HEK293 (cell line): ENCODE results near the gene GNG7.

Experiments
- CTCF ChIA-PET: fragments of 350-600 bp; formaldehyde crosslinking; extraction: SDS; loops from one replicate; lab custom pipeline; 2021; ENCODE audit warnings: antibody characterized with exemption; lab: Yijun Ruan, JAX
- POLR2A ChIA-PET: fragments of 300-600 bp; formaldehyde crosslinking; extraction: SDS; loops from one replicate; lab custom pipeline; 2020; ENCODE audit warnings: antibody characterized with exemption, inconsistent platforms; lab: Yijun Ruan, JAX
- H3K27ac ChIP-seq: fragments of 200-500 bp; sonication (Bioruptor generic); 2 replicates; pipeline ENCODE4 v1.5.1; 2014; ENCODE audit warnings: low read depth, low read length, control low read depth, inconsistent platforms; ENCODE audit errors: extremely low read depth
- H3K36me3 ChIP-seq, 2 experiments: fragments of 200-500 bp in 1 of 2; sonication (Bioruptor generic) in 1 of 2; 1 replicate in 1 of 2; 2 replicates in 1 of 2; pipeline ENCODE4 v1.5.1; 2014 to 2017; ENCODE audit warnings: inconsistent platforms in 2 of 2, low read length in 2 of 2; ENCODE audit not compliant: control insufficient read depth in 2 of 2, insufficient read depth in 1 of 2
- H3K4me1 ChIP-seq: fragments of 200-500 bp; sonication (Bioruptor generic); 2 replicates; pipeline ENCODE4 v1.5.1; 2014; ENCODE audit warnings: mild to moderate bottlenecking, low read length, inconsistent platforms; ENCODE audit not compliant: control insufficient read depth, insufficient read depth
- H3K4me3 ChIP-seq: 2 replicates; pipeline ENCODE4 v1.5.1; 2011; ENCODE audit warnings: low read depth, mild to moderate bottlenecking, control low read depth, low read length, moderate library complexity
- H3K9me3 ChIP-seq: fragments of 200-500 bp; sonication (Bioruptor generic); 2 replicates; pipeline ENCODE4 v1.5.1; 2014; ENCODE audit warnings: low read depth, low read length, inconsistent platforms; ENCODE audit not compliant: control insufficient read depth, insufficient read depth
- HOXD13 ChIP-seq: sonication (generic); formaldehyde crosslinking; IDR thresholded peaks from 2 replicates; pipeline ENCODE4 v1.8.0; 2022; ENCODE audit warnings: missing genetic modification reagents, borderline replicate concordance
- KLF9 ChIP-seq: fragments of 450-650 bp; formaldehyde crosslinking; IDR thresholded peaks from 2 replicates; pipeline ENCODE4 v1.5.1; 2016; ENCODE audit warnings: missing biosample characterization, missing genetic modification characterization, low read depth
- OVOL3 ChIP-seq: fragments of 450-650 bp; formaldehyde crosslinking; IDR thresholded peaks from 2 replicates; pipeline ENCODE4 v1.5.1; 2016; ENCODE audit warnings: missing biosample characterization, missing genetic modification characterization
- RBAK ChIP-seq: fragments of 450-650 bp; formaldehyde crosslinking; IDR thresholded peaks from 2 replicates; pipeline ENCODE4 v1.5.1; 2016; ENCODE audit warnings: missing biosample characterization, missing genetic modification characterization
- SETDB1 ChIP-seq: IDR thresholded peaks from one replicate; pipeline ENCODE4 v1.6.1; 2017; ENCODE audit warnings: mild to moderate bottlenecking, low read length, moderate library complexity, mixed read lengths; ENCODE audit not compliant: insufficient read length
- SP3 ChIP-seq: fragments of 450-650 bp; formaldehyde crosslinking; IDR thresholded peaks from 2 replicates; pipeline ENCODE4 v1.5.1; 2016; ENCODE audit warnings: missing biosample characterization, missing genetic modification characterization
- TCF7L2 ChIP-seq: IDR thresholded peaks from 2 replicates; pipeline ENCODE4 v1.6.1; 2011; ENCODE audit warnings: low read depth, mild to moderate bottlenecking, inconsistent platforms, low read length, moderate library complexity, borderline replicate concordance
- TRIM28 ChIP-seq: IDR thresholded peaks from 2 replicates; pipeline ENCODE4 v1.6.1; 2011; ENCODE audit warnings: low read length, control low read depth, borderline replicate concordance
- ZBTB17 ChIP-seq: fragments of 450-650 bp; formaldehyde crosslinking; IDR thresholded peaks from 2 replicates; pipeline ENCODE4 v1.5.1; 2016; ENCODE audit warnings: missing biosample characterization, missing genetic modification characterization
- ZFP69B ChIP-seq: fragments of 450-650 bp; formaldehyde crosslinking; IDR thresholded peaks from 2 replicates; pipeline ENCODE4 v1.5.1; 2016; ENCODE audit warnings: missing biosample characterization, missing genetic modification characterization
- ZIC2 ChIP-seq: fragments of 450-650 bp; formaldehyde crosslinking; IDR thresholded peaks from 2 replicates; pipeline ENCODE4 v1.5.1; 2016; ENCODE audit warnings: missing biosample characterization, missing genetic modification characterization
- ZNF184 ChIP-seq: fragments of 450-650 bp; IDR thresholded peaks from 2 replicates; pipeline ENCODE4 v1.5.1; 2018; ENCODE audit warnings: missing biosample characterization, mild to moderate bottlenecking, missing genetic modification characterization
- ZNF211 ChIP-seq: fragments of 450-650 bp; formaldehyde crosslinking; IDR thresholded peaks from 2 replicates; pipeline ENCODE4 v1.5.1; 2016; ENCODE audit warnings: low read depth, missing biosample characterization, missing genetic modification characterization
- ZNF335 ChIP-seq: fragments of 450-650 bp; formaldehyde crosslinking; conservative IDR thresholded peaks from 2 replicates; pipeline ENCODE4 v1.5.1; 2016; ENCODE audit warnings: missing biosample characterization, missing genetic modification characterization
- ZNF366 ChIP-seq: fragments of 450-650 bp; formaldehyde crosslinking; conservative IDR thresholded peaks from 2 replicates; pipeline ENCODE4 v1.5.1; 2016; ENCODE audit warnings: missing biosample characterization, missing genetic modification characterization
- ZNF426 ChIP-seq: fragments of 450-650 bp; formaldehyde crosslinking; IDR thresholded peaks from 2 replicates; pipeline ENCODE4 v1.5.1; 2017; ENCODE audit warnings: missing biosample characterization, missing genetic modification characterization, mild to moderate bottlenecking, inconsistent platforms, moderate library complexity
- ZNF544 ChIP-seq: fragments of 450-650 bp; formaldehyde crosslinking; IDR thresholded peaks from 2 replicates; pipeline ENCODE4 v1.5.0; 2017; ENCODE audit warnings: missing biosample characterization, missing genetic modification characterization
- ZNF600 ChIP-seq: fragments of 450-650 bp; formaldehyde crosslinking; IDR thresholded peaks from 2 replicates; pipeline ENCODE4 v1.5.1; 2016; ENCODE audit warnings: missing biosample characterization, missing genetic modification characterization
- ZNF623 ChIP-seq: fragments of 450-650 bp; formaldehyde crosslinking; IDR thresholded peaks from 2 replicates; pipeline ENCODE4 v1.5.1; 2016; ENCODE audit warnings: missing biosample characterization, missing genetic modification characterization
- ZNF660 ChIP-seq: fragments of 450-650 bp; IDR thresholded peaks from 2 replicates; pipeline ENCODE4 v1.5.1; 2018; ENCODE audit warnings: missing biosample characterization, mild to moderate bottlenecking, missing genetic modification characterization
- ZNF701 ChIP-seq: fragments of 450-650 bp; formaldehyde crosslinking; IDR thresholded peaks from 2 replicates; pipeline ENCODE4 v1.5.1; 2016; ENCODE audit warnings: missing biosample characterization, missing genetic modification characterization
- ZNF768 ChIP-seq: fragments of 450-650 bp; formaldehyde crosslinking; IDR thresholded peaks from 2 replicates; pipeline ENCODE4 v1.5.1; 2018; ENCODE audit warnings: missing biosample characterization, mild to moderate bottlenecking, missing genetic modification characterization
- TF ChIP-seq, protein P1 (sequence below): fragments of 450-650 bp; formaldehyde crosslinking; IDR thresholded peaks from 2 replicates; pipeline ENCODE4 v1.5.1; 2016; ENCODE audit warnings: missing biosample characterization, missing genetic modification characterization
- TF ChIP-seq, protein P2 (sequence below): fragments of 450-650 bp; formaldehyde crosslinking; IDR thresholded peaks from 2 replicates; pipeline ENCODE4 v1.5.1; 2016; ENCODE audit warnings: missing biosample characterization, missing genetic modification characterization
- TF ChIP-seq, protein P3 (sequence below): fragments of 450-650 bp; formaldehyde crosslinking; optimal IDR thresholded peaks from 2 replicates; pipeline ENCODE3; 2016; ENCODE audit warnings: missing biosample characterization, mild to moderate bottlenecking, missing genetic modification characterization
- TF ChIP-seq, protein P4 (sequence below): fragments of 450-650 bp; formaldehyde crosslinking; IDR thresholded peaks from 2 replicates; pipeline ENCODE4 v1.5.1; 2016; ENCODE audit warnings: missing biosample characterization, missing genetic modification characterization
- TF ChIP-seq, protein P5 (sequence below): fragments of 450-650 bp; formaldehyde crosslinking; IDR thresholded peaks from 2 replicates; pipeline ENCODE4; 2016; ENCODE audit warnings: missing biosample characterization, missing genetic modification characterization
- TF ChIP-seq, protein P6 (sequence below): fragments of 450-650 bp; formaldehyde crosslinking; IDR thresholded peaks from 2 replicates; pipeline ENCODE4 v1.5.1; 2016; ENCODE audit warnings: missing biosample characterization, missing genetic modification characterization

The GNG7 gene

DNA sequence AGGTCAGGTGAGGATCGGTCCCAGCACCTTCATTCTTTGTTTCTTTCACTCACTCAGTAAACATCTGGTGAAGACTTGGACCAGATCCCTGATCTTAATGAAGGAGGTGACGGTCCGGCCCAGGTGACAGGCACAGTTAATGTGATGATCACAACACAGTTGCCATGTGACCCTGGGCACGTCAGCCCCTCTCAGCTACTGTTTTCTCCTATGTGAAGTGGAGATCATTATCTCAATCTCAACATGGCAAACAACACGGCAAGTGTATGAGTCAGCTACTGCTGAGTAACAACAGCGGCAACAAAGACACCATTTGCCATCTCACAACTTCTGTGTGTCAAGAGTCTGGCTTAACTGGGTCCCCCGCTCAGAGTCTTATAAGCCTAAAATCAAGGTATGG is 74.6 kb downstream of the GNG7 start (continued):
- TF ChIP-seq, protein P1, sequence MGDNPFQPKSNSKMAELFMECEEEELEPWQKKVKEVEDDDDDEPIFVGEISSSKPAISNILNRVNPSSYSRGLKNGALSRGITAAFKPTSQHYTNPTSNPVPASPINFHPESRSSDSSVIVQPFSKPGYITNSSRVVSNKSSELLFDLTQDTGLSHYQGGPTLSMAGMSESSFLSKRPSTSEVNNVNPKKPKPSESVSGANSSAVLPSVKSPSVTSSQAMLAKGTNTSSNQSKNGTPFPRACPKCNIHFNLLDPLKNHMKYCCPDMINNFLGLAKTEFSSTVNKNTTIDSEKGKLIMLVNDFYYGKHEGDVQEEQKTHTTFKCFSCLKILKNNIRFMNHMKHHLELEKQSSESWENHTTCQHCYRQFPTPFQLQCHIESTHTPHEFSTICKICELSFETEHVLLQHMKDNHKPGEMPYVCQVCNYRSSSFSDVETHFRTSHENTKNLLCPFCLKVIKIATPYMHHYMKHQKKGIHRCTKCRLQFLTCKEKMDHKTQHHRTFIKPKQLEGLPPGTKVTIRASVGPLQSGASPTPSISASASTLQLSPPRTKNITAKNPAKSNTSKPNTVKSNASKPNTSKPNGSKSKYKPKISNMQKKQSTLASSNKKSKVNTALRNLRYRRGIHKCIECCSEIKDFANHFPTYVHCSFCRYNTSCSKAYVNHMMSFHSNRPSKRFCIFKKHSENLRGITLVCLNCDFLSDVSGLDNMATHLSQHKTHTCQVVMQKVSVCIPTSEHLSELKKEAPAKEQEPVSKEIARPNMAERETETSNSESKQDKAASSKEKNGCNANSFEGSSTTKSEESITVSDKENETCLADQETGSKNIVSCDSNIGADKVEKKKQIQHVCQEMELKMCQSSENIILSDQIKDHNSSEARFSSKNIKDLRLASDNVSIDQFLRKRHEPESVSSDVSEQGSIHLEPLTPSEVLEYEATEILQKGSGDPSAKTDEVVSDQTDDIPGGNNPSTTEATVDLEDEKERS (tag by site-specific recombination) = peak; percentile 84
- TF ChIP-seq, protein P2, sequence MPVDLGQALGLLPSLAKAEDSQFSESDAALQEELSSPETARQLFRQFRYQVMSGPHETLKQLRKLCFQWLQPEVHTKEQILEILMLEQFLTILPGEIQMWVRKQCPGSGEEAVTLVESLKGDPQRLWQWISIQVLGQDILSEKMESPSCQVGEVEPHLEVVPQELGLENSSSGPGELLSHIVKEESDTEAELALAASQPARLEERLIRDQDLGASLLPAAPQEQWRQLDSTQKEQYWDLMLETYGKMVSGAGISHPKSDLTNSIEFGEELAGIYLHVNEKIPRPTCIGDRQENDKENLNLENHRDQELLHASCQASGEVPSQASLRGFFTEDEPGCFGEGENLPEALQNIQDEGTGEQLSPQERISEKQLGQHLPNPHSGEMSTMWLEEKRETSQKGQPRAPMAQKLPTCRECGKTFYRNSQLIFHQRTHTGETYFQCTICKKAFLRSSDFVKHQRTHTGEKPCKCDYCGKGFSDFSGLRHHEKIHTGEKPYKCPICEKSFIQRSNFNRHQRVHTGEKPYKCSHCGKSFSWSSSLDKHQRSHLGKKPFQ (tag by site-specific recombination) = no peak
- TF ChIP-seq TRIM28 (peak; percentile 70; the same call in 1 of the 2 replicates), ZNF600 (no peak), ZNF335 (tag by site-specific recombination) (no peak), RBAK (tag by site-specific recombination) (peak; percentile 100), ZNF426 (tag by site-specific recombination) (no peak), ZFP69B (tag by site-specific recombination) (no peak), KLF9 (no peak), ZNF623 (tag by site-specific recombination) (no peak), ZNF366 (tag by site-specific recombination) (0 out of 2 replicates have a peak, but pooled peaks have one; percentile 25)
- TF ChIP-seq, protein P3, sequence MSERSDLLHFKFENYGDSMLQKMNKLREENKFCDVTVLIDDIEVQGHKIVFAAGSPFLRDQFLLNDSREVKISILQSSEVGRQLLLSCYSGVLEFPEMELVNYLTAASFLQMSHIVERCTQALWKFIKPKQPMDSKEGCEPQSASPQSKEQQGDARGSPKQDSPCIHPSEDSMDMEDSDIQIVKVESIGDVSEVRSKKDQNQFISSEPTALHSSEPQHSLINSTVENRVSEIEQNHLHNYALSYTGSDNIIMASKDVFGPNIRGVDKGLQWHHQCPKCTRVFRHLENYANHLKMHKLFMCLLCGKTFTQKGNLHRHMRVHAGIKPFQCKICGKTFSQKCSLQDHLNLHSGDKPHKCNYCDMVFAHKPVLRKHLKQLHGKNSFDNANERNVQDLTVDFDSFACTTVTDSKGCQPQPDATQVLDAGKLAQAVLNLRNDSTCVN (tag by site-specific recombination) = no peak

DNA sequence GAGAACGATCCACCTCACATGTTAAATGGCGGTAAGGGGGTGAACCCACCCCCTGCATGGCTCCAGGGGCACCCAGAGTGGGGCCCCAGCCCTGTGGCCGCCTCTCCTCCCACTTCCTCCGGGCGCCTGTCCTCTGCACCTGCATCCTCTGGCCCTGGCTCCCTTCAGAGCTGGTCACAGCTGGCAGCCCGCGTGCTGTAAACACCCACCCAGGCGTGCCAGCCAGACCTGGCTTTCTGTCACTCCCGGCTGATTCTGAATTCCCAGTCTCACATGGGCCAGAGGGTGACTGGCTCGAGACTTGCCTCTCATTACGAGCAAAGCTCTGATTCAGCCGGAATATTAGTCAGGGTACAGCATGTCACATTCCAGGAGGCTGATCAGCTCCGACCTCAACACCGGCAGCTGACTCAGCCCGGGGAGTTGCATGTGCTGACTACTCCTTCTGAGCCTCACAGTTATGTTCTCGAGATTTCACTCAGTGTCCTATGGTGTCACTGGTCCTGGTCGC is 75.1 kb downstream of the GNG7 start:
- CTCF ChIA-PET = interaction anchor here (0.7 to 2.5 kb wide), 4 partner anchors 9 to 21 kb away, joined by 4 to 15 read pairs (median 7); no protein-coding TSS in a partner anchor
- Histone ChIP-seq H3K9me3 (no peaks in the 10 kb centered on the region), H3K4me1 (no peaks in the 10 kb centered on the region), H3K4me3 (no peak overlapping the region), H3K27ac (no peak overlapping the region), H3K36me3 (no peaks in the 10 kb centered on the region)
- POLR2A ChIA-PET = interaction anchor here (1.9 kb wide), 1 partner anchor 151 kb away, joined by 23 read pairs; the partner anchor contains the start of gene GADD45B
- TF ChIP-seq ZNF544 (tag by site-specific recombination) = no peak
- TF ChIP-seq ZNF768 (tag by site-specific recombination) = no peak
- TF ChIP-seq ZNF335 (tag by site-specific recombination) = no peak
- TF ChIP-seq, protein P4, sequence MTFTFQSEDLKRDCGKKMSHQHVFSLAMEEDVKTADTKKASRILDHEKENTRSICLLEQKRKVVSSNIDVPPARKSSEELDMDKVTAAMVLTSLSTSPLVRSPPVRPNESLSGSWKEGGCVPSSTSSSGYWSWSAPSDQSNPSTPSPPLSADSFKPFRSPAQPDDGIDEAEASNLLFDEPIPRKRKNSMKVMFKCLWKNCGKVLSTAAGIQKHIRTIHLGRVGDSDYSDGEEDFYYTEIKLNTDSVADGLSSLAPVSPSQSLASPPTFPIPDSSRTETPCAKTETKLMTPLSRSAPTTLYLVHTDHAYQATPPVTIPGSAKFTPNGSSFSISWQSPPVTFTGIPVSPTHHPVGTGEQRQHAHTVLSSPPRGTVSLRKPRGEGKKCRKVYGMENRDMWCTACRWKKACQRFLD = no peak
- 0 out of 2 replicates have a peak, but pooled peaks have one; percentile 20 for TF ChIP-seq ZBTB17 (tag by site-specific recombination)
- TF ChIP-seq SETDB1 = no peak
- no peak for TF ChIP-seq OVOL3 (tag by site-specific recombination)
- TF ChIP-seq ZNF600 = 0 out of 2 replicates have a peak, but pooled peaks have one; percentile 45
- no peak for TF ChIP-seq ZNF701 (tag by site-specific recombination)
- TF ChIP-seq, protein P5, sequence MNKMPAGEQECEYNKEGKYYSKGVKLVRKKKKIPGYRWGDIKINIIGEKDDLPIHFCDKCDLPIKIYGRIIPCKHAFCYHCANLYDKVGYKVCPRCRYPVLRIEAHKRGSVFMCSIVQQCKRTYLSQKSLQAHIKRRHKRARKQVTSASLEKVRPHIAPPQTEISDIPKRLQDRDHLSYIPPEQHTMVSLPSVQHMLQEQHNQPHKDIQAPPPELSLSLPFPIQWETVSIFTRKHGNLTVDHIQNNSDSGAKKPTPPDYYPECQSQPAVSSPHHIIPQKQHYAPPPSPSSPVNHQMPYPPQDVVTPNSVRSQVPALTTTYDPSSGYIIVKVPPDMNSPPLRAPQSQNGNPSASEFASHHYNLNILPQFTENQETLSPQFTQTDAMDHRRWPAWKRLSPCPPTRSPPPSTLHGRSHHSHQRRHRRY (tag by site-specific recombination) = no peak
- TF ChIP-seq SP3 (tag by site-specific recombination) = no peak
- peak; percentile 40; the same call in 1 of the 2 replicates for TF ChIP-seq ZNF660 (tag by site-specific recombination)
- TF ChIP-seq, protein P6, sequence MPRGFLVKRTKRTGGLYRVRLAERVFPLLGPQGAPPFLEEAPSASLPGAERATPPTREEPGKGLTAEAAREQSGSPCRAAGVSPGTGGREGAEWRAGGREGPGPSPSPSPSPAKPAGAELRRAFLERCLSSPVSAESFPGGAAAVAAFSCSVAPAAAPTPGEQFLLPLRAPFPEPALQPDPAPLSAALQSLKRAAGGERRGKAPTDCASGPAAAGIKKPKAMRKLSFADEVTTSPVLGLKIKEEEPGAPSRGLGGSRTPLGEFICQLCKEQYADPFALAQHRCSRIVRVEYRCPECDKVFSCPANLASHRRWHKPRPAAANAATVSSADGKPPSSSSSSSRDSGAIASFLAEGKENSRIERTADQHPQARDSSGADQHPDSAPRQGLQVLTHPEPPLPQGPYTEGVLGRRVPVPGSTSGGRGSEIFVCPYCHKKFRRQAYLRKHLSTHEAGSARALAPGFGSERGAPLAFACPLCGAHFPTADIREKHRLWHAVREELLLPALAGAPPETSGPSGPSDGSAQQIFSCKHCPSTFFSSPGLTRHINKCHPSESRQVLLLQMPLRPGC = 0 out of 2 replicates have a peak, but pooled peaks have one; percentile 19
- 0 out of 2 replicates have a peak, but pooled peaks have one; percentile 15 for TF ChIP-seq ZIC2 (tag by site-specific recombination)
- peak; percentile 48; the same call in 1 of the 2 replicates for TF ChIP-seq ZNF184
- TF ChIP-seq HOXD13 (CRISPR knock-in tag) = no peak
- no peak for TF ChIP-seq ZNF211 (tag by site-specific recombination)
- TF ChIP-seq TCF7L2 = no peak
